GM18870 (cell line): ENCODE data around the gene HDAC3.
A peak's percentile ranks its signal among the peaks of the same experiment; 100 is the strongest.

Experiments used
- ATAC-seq: cut with Tn5 transposase; IDR thresholded peaks from one replicate; pipeline ENCODE4 v1.9.1; 2021; ENCODE audit warnings: moderate library complexity; ENCODE audit not compliant: unreplicated experiment

The HDAC3 gene

GRCh38 chr5:141605523-141606277, 30.9 kb downstream of the HDAC3 start:
- peak; percentile 91 for ATAC-seq

GRCh38 chr5:141603923-141604717, 32.5 kb downstream of the HDAC3 start:
- no peak for ATAC-seq

- no peak for ATAC-seq
These were observed 34.0 kb downstream of the HDAC3 start for GRCh38 chr5:141602606-141603005.

- no peak for ATAC-seq
These were observed 38.0 kb downstream of the HDAC3 start for GRCh38 chr5:141598391-141599345.

- ATAC-seq = no peak
These were observed 38.8 kb downstream of the HDAC3 start for GRCh38 chr5:141597814-141598213.

- no peak for ATAC-seq
These were observed 39.3 kb downstream of the HDAC3 start for GRCh38 chr5:141597394-141597793.

- no peak for ATAC-seq
These were observed 39.8 kb downstream of the HDAC3 start for GRCh38 chr5:141596867-141597266.

GRCh38 chr5:141590127-141590526, 46.5 kb downstream of the HDAC3 start:
- ATAC-seq = no peak

- no peak for ATAC-seq
These were observed 50.4 kb downstream of the HDAC3 start for GRCh38 chr5:141586246-141586645.

GRCh38 chr5:141585594-141585993, 51.1 kb downstream of the HDAC3 start:
- ATAC-seq = no peak

- ATAC-seq = no peak
These were observed 62.5 kb downstream of the HDAC3 start for GRCh38 chr5:141574122-141574510.

GRCh38 chr5:141573489-141574121, 63.0 kb downstream of the HDAC3 start:
- ATAC-seq = no peak
